GDM1 (cell line): ENCODE data around the gene ZBED2.
"Not testable (repeated sequence)": the region's sequence is repeated elsewhere in the genome, so short reads cannot be mapped to it uniquely, and the experiment has no call there.

Experiments
- DNase-seq: peaks from one replicate; lab custom pipeline; 2025; lab: John Stamatoyannopoulos, UW

ZBED2 gene

GRCh38 chr3:111595232-111595631 lies at the start of gene ZBED2:
TSS of gene ZBED2 (minus strand) at chr3:111595346. CDS start at chr3:111594201, 1,145 bp downstream.
- DNase-seq: no peak

GRCh38 chr3:111639316-111639715 lies 44.2 kb upstream of the ZBED2 start:
- no peak for DNase-seq

GRCh38 chr3:111636366-111636885 lies 41.3 kb upstream of the ZBED2 start:
- no peak for DNase-seq

GRCh38 chr3:111635403-111635802 lies 40.3 kb upstream of the ZBED2 start:
- DNase-seq: no peak

GRCh38 chr3:111630638-111631037 lies 35.5 kb upstream of the ZBED2 start:
- not testable (repeated sequence) for DNase-seq

GRCh38 chr3:111629018-111629417 lies 33.9 kb upstream of the ZBED2 start:
- DNase-seq: not testable (repeated sequence)

GRCh38 chr3:111627092-111627491 lies 31.9 kb upstream of the ZBED2 start:
- DNase-seq: no peak

GRCh38 chr3:111621535-111621934 lies 26.4 kb upstream of the ZBED2 start:
- no peak for DNase-seq

- DNase-seq: no peak
These were observed 24.7 kb upstream of the ZBED2 start for GRCh38 chr3:111619833-111620232.

GRCh38 chr3:111618945-111619344 lies 23.8 kb upstream of the ZBED2 start:
- DNase-seq: no peak

- no peak for DNase-seq
These were observed 22.9 kb upstream of the ZBED2 start for GRCh38 chr3:111617912-111618601.

- DNase-seq: no peak
These were observed 22.3 kb upstream of the ZBED2 start for GRCh38 chr3:111617406-111617805.

GRCh38 chr3:111616417-111617105 lies 21.4 kb upstream of the ZBED2 start:
- DNase-seq: no peak

- no peak for DNase-seq
These were observed 20.7 kb upstream of the ZBED2 start for GRCh38 chr3:111615880-111616279.

GRCh38 chr3:111613294-111613693 lies 18.1 kb upstream of the ZBED2 start:
- DNase-seq: no peak

- DNase-seq: no peak
These were observed 15.5 kb upstream of the ZBED2 start for GRCh38 chr3:111610612-111611054.

- DNase-seq: no peak
These were observed 15.0 kb upstream of the ZBED2 start for GRCh38 chr3:111610189-111610588.

- DNase-seq: no peak
These were observed 14.6 kb upstream of the ZBED2 start for GRCh38 chr3:111609700-111610099.

GRCh38 chr3:111608383-111608782 lies 13.2 kb upstream of the ZBED2 start:
- no peak for DNase-seq

- no peak for DNase-seq
These were observed 12.2 kb upstream of the ZBED2 start for GRCh38 chr3:111607240-111607920.

GRCh38 chr3:111605493-111605892 lies 10.3 kb upstream of the ZBED2 start:
- DNase-seq: no peak

- no peak for DNase-seq
These were observed 9.9 kb upstream of the ZBED2 start for GRCh38 chr3:111605018-111605417.

- no peak for DNase-seq
These were observed 9.0 kb upstream of the ZBED2 start for GRCh38 chr3:111604119-111604518.
